Activated CD4-positive, alpha-beta T cell treated with anti-CD3 and anti-CD28 coated beads, Interleukin-2, amount 50 U/mL, for 1 hour (primary cell): ENCODE measurements around the gene NPHP4.

Experiments used
- DNase-seq: peaks from one replicate; pipeline ENCODE4 v3.0.0-alpha.2; 2020

The NPHP4 gene

DNA sequence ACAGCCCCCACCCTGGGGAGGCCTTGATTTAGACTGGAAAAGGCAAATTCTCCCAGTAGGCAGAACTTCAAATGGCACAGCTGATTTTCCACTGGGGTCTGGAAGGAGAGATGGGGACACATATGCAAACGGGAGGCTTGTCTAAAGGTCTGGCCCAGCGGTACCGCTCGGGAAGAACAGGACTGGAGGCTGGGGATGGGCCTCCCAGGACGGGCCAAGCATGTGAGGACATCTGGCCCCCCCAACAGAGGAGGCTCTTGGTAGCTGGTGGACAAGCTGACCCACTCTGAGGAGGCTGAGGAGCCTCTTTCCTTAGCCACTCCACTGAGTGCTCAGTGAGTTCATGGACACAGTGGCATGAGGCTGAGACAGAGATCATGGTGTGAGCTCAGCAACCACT is 170.0 kb downstream of the NPHP4 start:
- DNase-seq: no peak

DNA sequence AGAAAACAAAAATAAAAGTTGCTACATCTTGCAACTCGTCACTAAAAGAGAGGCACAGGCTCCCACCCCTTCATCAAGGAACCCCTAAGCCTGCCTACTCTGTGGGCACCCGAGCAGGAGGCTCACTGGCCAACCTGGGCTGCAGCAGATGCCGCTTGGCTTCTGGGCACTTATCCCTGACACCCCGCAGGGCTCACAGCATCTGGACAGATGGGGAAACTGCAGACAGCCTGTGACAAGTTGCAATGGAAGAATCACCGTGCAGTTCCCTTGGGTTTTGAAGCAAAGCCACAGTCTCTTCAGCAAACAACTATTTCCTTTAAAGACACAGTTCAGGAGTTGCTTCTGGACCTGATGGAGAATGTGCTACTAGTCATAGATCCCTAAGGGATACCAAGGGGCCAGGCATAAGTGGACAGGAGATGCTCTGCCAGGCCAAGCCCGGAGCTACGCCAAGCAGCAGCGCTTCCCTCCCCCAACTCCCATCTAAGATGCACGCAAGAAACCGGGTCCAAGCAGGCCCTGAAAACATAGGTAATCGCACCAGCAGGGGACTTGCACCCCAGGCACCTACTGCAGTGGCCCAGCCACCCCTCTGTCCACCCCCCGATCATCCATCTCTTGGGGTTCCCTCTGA is 170.6 kb downstream of the NPHP4 start:
- DNase-seq: no peak

DNA sequence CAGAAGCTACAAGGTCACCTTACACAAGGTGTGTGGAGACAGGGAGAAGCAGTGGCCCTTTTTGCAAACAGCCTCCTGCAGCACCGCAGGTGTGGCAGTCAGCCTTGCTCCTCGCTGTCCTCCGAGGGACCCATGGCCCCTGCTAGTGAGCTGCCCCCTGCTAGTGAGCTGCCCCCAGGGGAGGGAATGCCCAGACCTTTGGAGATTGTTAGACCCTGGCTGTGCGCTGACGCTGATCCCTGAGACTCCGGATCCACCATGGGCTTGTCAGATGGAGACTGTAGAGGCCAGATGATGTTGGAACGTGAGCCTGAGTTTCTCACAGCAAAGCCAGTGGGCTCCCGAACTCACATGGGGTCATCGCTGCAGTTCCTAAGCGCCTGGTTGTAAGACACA is 172.2 kb downstream of the NPHP4 start:
- no peak for DNase-seq

DNA sequence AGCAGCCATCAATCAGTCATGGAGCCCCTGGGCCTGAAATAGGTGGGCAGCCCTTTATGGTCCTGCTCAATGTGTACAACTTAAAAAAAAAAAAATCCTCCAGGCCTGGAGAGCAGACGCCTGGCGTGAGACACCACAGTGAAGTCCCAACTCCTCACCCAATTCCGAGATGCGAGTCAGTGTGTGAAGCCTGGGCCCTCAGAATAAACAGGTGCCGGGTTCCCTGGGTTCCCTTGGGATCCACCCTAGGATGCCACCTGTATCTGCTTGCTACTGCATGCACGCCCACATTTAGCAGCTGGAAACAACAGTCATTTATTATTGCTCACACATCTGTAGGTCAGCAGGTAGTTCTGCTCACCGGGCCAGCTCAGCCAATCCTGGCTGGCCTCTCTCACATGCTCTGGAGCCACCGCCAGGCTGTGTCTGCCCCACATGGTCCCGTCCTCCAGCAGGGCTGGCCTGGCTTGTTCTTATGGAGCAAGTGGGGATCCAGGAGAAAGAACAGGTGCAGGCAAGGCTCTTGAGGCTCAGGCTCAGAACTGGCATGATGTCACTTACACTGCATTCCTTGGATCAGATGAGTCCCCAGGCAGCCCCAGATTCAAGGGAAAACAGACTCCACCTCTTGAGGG is 172.7 kb downstream of the NPHP4 start:
- DNase-seq: no peak

DNA sequence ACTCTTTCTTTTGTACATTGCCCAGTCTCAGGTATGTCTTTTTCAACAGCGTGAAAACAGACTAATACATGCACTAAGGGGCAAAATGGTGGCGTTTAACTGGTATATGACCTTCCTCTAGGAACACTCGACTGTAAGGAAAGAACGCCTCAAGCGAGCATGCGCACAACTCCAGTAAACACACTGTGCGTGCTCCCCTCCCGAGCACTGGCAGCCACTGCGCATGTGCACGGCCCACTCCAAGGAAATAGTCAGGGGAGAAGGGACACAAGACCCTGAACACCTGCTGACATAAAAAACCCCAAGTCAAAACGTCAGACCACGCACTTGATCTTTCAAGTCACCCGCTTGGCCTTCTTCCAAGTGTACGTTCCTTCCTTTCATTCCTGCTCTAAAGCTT is 173.5 kb downstream of the NPHP4 start:
- no peak for DNase-seq

DNA sequence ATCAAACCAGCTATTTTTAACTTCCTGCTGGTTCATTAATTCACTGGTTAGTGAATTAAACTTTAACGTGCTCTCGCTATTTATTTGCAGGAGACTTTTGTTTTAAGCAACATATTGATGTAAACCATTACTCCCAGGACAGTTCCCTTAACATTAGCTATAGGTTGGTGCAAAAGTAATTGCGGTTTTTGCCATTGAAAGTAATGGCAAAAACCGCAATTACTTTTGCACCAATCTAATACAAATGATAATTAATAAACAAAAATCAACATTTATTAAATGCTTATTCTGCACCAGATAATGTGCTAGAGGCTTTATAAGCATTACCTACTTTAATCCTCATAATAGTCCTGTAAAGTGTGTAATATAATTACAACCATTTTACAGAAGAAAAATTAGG is 176.5 kb downstream of the NPHP4 start:
- no peak for DNase-seq

DNA sequence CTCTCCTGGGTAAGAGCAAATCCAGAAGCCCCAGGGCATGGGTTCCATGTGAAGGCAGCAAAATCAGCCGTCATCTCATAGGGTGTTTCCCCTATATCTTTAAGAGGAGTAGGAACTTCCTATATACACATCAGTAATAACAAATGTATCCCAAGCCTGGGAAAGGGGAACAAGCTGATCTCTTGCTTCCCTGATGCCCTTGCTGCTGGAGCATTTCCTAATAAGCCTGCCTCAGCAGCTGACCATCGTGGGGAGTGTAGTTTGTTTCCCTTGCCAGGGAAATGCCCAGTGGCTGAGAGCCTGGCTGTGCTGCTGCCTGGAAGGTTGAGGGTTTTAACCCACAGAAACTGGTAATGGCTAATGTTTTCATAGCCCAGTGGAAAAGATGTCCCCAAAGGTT is 177.0 kb downstream of the NPHP4 start:
- DNase-seq: no peak

DNA sequence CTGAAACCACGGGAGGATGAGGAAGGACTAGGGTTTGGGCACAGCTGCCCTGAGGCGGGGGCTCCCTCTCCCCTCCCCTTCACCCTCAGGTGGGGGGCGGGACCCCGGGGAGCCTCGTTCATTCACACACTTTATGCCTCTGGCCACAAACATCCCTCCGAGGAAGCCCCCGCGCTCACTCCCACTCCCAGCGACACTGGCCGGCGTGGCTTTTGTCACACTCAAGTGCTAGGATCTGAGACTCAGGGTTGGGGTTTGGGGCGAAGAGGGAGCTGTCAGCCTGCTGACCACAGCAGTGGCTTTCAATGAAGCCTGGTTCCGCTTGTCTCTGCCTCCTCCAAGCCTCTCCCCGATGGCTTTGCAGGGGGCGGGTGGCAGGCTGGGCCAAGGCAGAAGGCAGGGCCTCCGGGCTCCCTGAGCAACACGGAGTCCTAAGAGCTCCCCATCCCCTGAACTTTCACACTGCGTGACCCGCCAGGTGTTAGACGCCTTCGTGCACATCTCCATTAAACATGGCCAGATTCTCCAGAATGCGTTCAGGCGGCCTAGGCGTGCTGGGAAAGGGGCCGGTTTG is 178.1 kb downstream of the NPHP4 start:
- DNase-seq: no peak

DNA sequence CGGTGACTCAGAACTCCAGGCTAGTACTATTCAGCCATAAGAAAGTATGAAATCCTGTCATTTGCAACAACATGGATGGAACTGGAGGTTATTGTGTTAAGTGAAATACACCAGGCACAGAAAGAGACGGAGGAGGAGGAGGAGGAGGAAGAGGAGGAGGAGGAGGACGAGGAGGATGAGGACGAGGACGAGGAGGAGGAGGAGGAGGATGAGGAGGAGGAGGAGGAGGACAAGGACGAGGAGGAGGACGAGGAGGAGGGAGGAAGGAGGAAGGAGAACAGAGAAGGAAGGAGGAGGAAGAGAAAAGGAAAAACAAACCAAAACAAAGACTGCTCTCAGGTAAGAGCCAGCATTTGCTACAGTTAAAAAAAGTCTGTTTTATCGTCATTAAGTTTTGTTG is 178.7 kb downstream of the NPHP4 start:
- no peak for DNase-seq
